GM21723 (cell line): ENCODE measurements around the gene AGAP3.

Experiments used
- ATAC-seq: cut with Tn5 transposase; IDR thresholded peaks from one replicate; pipeline ENCODE4 v1.9.1; 2021; ENCODE audit warnings: mild to moderate bottlenecking, moderate library complexity; ENCODE audit not compliant: unreplicated experiment

Gene AGAP3

GRCh38 chr7:151057989-151058780 lies 28.1 kb upstream of the AGAP3 start:
- ATAC-seq: peak; percentile 85

- ATAC-seq: no peak
Observed at GRCh38 chr7:151058781-151059366, 27.4 kb upstream of the AGAP3 start.

GRCh38 chr7:151059367-151060112 lies 26.7 kb upstream of the AGAP3 start, which contains the start of gene SLC4A2:
Gene SLC4A2 (plus strand): TSS chr7:151059589. CDS start chr7:151061988, 2,399 bp downstream.
- peak; percentile 36 for ATAC-seq

GRCh38 chr7:151060113-151060415 lies 26.2 kb upstream of the AGAP3 start:
- no peak for ATAC-seq

GRCh38 chr7:151060416-151061212 lies 25.7 kb upstream of the AGAP3 start:
- ATAC-seq: no peak

GRCh38 chr7:151061213-151062110 lies 24.8 kb upstream of the AGAP3 start:
- no peak for ATAC-seq

- ATAC-seq: no peak
Observed at GRCh38 chr7:151062111-151062398, 24.2 kb upstream of the AGAP3 start.

GRCh38 chr7:151062399-151063211 lies 23.7 kb upstream of the AGAP3 start:
- no peak for ATAC-seq

- no peak for ATAC-seq
Observed at GRCh38 chr7:151063212-151063561, 23.1 kb upstream of the AGAP3 start.

GRCh38 chr7:151064454-151064853 lies 21.8 kb upstream of the AGAP3 start:
- ATAC-seq: no peak

- no peak for ATAC-seq
Observed at GRCh38 chr7:151064993-151065392, 21.3 kb upstream of the AGAP3 start.

GRCh38 chr7:151065516-151065915 lies 20.8 kb upstream of the AGAP3 start:
- no peak for ATAC-seq

- no peak for ATAC-seq
Observed at GRCh38 chr7:151066273-151066974, 19.9 kb upstream of the AGAP3 start.

GRCh38 chr7:151068069-151068773 lies 18.1 kb upstream of the AGAP3 start:
- ATAC-seq: no peak

- no peak for ATAC-seq
Observed at GRCh38 chr7:151069841-151070573, 16.3 kb upstream of the AGAP3 start.

GRCh38 chr7:151070574-151070960 lies 15.7 kb upstream of the AGAP3 start:
- no peak for ATAC-seq

GRCh38 chr7:151071032-151071866 lies 15.0 kb upstream of the AGAP3 start:
- no peak for ATAC-seq
